HG03439 (cell line): ENCODE data around the gene SPACA7.
"Not testable (repeated sequence)": the region's sequence is repeated elsewhere in the genome, so short reads cannot be mapped to it uniquely, and the experiment has no call there.

Source experiments
- ATAC-seq: cut with Tn5 transposase; IDR thresholded peaks from one replicate; pipeline ENCODE4 v1.9.1; 2021; ENCODE audit warnings: mild to moderate bottlenecking, moderate library complexity; ENCODE audit not compliant: unreplicated experiment

SPACA7 gene

DNA sequence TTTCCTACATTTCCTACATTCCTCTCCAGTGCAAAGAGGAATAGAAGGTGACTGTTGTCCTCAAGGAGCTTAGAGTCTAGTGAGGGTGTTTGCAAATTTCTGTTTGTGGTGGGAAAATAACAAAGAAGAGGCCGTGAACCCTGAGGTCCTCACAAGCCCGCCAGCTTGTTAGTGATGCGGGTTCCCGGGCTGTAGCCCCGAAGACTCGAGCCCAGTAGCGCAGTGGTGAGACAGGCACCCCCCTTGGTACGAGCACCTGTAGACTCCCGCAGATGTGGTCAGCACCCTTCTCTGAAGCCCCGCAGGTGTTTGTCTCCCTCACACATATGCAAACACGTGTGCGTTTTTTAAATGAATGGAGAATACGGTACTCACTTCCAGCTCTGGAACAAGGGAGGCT lies 26.5 kb upstream of the SPACA7 start:
- ATAC-seq, result no peak

GRCh38 chr13:112350300-112350699 lies 25.9 kb upstream of the SPACA7 start:
- ATAC-seq, result no peak

DNA sequence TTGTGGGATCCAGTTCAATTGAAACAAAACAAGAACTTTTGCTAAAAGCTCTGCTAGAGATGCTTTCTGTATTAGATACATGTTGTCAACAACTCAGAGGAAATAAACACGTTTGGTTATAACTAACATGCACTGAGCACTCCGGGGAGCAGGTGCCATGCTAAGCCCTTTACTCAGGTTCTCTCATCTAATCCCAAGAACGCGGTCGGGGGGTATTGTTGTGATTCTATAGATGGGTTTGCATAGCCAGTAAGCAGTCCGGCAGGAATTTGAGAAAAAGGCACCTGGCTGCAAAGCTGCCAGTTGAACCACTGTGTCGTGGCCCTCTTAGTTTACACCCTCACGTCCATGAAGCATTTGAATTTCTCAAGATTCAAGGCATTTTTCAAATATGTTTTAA lies 24.3 kb upstream of the SPACA7 start:
- ATAC-seq, result no peak

- ATAC-seq, result no peak
Measured at GRCh38 chr13:112353856-112354255, 22.3 kb upstream of the SPACA7 start.

- ATAC-seq, result no peak
Measured at GRCh38 chr13:112354330-112355273, 21.6 kb upstream of the SPACA7 start.

DNA sequence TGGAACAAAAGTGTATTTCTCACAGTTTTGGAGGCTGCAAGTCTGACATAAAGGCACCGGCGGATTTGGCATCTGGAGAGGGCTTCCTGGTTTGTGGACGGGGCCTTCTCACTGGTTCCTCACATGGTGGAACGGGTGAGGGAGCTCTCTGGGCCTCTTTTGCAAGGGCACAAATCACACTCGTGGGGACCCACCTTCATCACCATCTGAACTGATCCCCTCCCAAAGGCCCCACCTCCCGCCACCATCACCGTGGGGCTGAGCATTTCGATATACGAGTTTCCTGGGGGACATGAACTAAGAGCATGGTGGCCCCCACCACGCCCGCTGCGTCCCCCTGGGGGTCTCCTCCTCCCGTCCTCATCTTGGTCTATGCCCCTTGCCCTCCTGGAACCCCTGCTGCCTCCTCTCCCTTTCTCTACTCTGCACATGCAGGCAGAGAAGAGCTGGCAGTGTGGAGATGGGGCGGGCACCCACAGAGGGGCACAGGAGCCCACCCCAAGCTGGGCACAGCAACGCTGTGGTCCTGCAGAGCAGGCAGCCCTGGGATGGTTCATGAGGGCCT lies 20.8 kb upstream of the SPACA7 start:
- no peak for ATAC-seq

DNA sequence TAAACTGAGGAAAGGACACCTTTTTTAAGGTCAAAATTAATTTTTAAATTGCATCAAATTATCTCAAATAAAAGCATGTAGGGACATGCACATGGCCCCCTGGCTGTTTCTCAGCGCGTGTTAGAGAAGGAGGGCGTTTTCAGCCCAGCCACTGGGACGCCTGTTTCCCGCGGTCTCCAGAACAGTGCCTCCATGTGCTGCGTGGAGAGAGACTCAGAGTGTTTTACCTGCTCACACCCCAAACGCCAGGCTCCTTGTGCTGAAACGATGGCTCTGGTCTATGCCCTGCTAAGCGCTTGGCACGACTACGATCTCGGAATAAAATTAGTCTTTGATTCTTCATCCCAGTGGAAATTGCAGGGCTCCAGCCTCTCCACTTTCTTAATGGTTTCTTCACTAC lies 20.0 kb upstream of the SPACA7 start:
- no peak for ATAC-seq

DNA sequence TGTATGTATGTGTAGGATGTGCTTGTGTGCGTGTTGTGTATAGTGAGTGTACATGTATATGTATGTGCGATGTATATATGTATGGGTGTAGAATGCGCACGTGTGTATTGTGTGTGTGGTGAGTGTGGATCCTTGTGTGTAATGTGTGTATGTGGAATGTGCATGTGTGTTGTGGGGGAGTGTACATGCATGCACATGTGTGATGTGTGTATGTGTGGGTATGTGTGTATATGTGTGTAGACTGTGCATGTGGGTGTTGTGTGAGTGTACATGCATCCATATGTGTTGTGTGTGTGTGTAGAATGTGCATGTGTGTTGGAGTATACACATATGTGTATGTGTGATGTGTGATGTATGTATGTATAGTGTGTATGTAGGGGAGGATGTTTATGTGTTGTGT lies 18.0 kb upstream of the SPACA7 start:
- ATAC-seq, result no peak

GRCh38 chr13:112362021-112362420 lies 14.1 kb upstream of the SPACA7 start:
- ATAC-seq, result no peak

GRCh38 chr13:112363867-112364528 lies 12.2 kb upstream of the SPACA7 start:
- ATAC-seq, result no peak

GRCh38 chr13:112366907-112367646 lies 9.1 kb upstream of the SPACA7 start:
- ATAC-seq, result no peak

GRCh38 chr13:112368883-112369282 lies 7.3 kb upstream of the SPACA7 start:
- ATAC-seq, result no peak

DNA sequence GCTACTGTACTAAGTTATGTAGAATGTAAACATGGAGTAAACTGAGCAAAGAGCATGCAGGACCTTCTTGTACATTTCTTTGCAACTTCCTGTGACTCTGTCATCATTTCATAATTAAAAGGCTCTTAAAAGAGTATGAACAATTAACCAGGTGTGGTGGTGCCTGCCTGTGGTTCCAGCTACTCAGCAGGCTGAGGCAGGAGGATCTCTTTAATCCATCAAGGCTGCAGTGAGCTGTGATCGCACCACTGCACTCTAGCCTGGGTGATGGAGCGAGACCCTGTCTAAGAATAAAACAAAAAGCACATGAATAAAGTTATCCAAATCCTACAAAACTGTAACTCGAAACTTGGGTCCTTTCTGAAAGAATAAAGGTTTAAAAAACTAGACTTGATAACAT lies 5.8 kb upstream of the SPACA7 start:
- no peak for ATAC-seq

- no peak for ATAC-seq
Measured at GRCh38 chr13:112374271-112374670, 1.9 kb upstream of the SPACA7 start.

- ATAC-seq, result no peak
Measured at GRCh38 chr13:112391746-112392145, 15.6 kb downstream of the SPACA7 start.

DNA sequence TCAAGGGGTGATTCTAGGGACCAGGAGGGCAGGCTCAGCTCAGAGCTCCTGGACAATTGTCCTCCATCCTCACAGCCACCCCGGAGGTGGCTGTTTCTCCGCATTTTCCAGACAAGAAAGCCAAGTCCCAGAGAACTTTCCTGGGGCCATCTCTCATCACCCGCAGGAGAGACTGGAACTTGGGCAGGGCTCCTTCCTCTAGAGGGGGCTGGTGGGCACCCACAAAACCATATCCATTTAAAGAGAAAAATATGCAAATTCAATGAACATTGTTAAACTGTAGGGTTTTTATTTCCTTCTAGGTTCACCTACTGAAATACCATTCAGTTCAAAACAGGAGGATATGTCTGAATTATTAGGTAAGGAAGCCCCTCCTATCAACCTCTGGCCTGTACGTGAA lies 16.6 kb downstream of the SPACA7 start:
- no peak for ATAC-seq

GRCh38 chr13:112395022-112395421 lies 18.9 kb downstream of the SPACA7 start:
- not testable (repeated sequence) for ATAC-seq

DNA sequence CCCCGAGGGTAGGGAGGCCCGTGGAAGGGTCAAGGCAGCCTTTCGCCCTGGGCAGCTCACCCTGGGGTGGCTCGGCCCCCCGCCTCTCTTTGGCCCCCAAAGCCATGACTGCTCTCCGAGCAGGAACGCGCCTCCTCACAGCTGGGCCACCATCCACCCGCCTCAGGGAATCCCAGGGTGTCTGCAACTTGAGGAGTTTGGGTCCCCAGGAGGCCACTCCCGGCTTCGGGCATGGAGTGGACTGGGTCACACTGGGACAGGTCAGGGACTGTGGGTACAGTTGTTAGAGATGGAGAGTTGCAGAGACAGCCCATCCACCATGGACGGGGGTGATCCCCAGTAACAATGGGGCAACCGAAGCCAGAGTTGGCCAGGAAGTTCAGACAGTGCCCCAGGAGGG lies 19.8 kb downstream of the SPACA7 start:
- ATAC-seq, result not testable (repeated sequence)

DNA sequence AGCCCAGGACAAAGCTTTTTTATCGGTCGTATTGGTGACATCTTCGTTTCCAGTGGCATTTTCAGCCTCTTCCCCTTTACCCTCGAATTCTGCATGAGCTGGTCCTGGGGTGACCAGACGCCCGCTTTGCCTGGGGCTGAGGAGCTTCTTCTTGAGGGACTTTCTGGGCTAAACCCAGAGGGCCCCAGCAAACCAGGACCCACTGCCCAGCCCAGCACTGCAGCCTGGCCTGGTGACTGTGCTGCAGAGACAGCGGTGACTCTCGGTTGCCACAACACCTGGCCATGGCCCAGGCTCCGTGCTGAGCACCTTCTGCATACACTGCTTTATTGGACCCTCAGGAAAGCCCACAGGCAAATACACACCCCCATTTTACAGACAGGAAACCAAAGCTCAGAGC lies 21.0 kb downstream of the SPACA7 start:
- no peak for ATAC-seq

DNA sequence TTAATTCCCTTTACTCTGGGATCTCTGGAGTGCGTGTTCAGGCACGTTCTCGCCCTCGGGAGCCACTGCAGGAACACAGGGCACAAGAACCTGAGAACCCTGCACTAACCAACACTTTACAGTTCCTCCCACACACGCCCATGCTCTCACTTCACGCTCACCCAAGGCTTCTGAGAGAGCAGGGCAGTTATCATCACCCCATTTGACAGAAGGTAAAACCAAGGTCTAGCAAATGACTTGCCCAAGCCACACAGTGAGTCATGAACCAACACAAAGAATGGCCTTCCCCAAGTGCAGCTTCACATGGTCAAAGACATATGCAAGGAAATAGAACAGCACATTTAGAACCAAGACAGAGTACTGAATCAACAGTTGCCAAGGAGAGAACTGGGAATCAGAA lies 22.2 kb downstream of the SPACA7 start:
- not testable (repeated sequence) for ATAC-seq

- not testable (repeated sequence) for ATAC-seq
Measured at GRCh38 chr13:112409828-112410227, 33.7 kb downstream of the SPACA7 start.
